ENCODE measurements around the gene NAA50.

The NAA50 gene

DNA sequence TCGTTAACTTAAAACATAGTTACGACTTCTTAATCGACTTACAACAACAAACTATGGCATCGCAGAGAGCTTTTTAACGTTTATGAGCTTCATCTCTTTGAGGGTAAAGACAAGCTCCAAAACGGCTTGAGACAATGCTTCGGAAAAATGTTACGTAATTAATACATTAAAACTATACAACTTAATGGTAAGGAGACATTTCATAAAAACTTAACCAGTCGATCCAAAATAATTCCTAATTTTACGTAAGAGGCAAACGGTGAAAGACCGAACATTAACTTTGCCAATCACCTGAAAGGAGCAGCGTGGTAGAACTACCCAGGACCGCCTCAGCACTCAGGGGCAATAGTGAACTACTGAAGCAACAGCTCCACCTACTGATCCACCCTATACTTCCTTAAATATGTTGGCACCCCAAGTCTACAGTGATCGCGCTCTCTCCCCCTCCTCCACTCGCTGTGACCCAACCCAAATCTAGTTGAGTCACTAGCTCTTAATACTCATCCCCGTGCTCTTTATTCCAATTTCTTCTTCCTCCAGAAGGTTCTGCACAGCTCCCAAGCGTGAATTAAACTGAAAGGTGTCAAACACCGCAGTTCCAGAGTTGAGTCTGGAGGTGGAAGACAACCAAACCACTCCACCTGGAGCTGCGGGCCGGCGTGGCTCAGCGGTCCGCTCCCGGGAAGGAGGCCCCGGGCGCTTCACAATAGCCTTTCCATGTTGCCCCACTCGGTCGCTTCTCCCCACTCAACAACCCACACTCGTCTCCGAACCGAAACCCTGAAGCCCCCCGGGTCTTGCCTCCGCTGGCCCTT is 901 bp downstream of the NAA50 start:
- TF ChIP-seq CTCF (conservative IDR thresholded peaks at IDR 0.05; ENCODE audit: control insufficient read depth, insufficient read depth, low read depth, low read length): peak; percentile 68
- H3K4me3 ChIP-seq (ENCODE audit: control insufficient read depth, low read depth, low read length): peak overlapping the region; percentile 92
- peak; percentile 96 for DNase-seq (ENCODE audit: low read depth)

DNA sequence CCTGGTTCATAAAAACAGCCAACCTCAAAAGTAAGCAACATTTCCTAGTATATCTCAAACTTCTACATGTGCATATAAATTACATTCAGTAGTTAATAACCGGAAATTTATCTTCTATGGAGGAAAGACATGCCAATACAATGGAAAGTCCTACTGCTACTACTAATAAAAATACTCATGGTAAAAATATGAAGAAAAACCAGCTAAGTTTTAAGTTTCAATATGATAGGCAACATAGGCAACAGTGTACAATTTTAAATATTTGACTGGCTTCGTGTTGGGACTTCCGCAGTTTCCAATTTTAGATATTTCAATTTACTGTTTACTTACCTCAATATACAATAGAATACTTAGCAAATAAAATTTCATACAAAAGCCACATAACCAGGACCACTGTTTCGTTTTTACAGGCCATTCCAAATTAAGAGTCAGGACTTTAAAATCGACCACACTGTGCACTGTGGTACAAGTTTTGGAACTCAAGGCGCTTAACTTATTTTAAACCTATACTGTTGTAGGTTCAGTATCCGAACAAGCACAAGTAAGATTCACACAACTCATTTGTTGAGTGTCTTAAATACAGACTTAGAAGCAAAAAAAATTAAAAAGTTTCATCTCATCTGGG is 2.9 kb downstream of the NAA50 start:
- no peak for DNase-seq (ENCODE audit: low read depth)
- no peak for TF ChIP-seq CTCF (conservative IDR thresholded peaks at IDR 0.05; ENCODE audit: control insufficient read depth, insufficient read depth, low read depth, low read length)
- H3K4me3 ChIP-seq (ENCODE audit: control insufficient read depth, low read depth, low read length): no peak overlapping the region

- no peak for DNase-seq (ENCODE audit: low read depth)
- H3K4me3 ChIP-seq (ENCODE audit: control insufficient read depth, low read depth, low read length): no peak overlapping the region
- no peak for TF ChIP-seq CTCF (conservative IDR thresholded peaks at IDR 0.05; ENCODE audit: control insufficient read depth, insufficient read depth, low read depth, low read length)
Measured at GRCh38 chr3:113741620-113742019, 4.4 kb downstream of the NAA50 start.

GRCh38 chr3:113741086-113741485 is 5.0 kb downstream of the NAA50 start:
- TF ChIP-seq CTCF (conservative IDR thresholded peaks at IDR 0.05; ENCODE audit: control insufficient read depth, insufficient read depth, low read depth, low read length): no peak
- no peak for DNase-seq (ENCODE audit: low read depth)
- H3K4me3 ChIP-seq (ENCODE audit: control insufficient read depth, low read depth, low read length): no peak overlapping the region

DNA sequence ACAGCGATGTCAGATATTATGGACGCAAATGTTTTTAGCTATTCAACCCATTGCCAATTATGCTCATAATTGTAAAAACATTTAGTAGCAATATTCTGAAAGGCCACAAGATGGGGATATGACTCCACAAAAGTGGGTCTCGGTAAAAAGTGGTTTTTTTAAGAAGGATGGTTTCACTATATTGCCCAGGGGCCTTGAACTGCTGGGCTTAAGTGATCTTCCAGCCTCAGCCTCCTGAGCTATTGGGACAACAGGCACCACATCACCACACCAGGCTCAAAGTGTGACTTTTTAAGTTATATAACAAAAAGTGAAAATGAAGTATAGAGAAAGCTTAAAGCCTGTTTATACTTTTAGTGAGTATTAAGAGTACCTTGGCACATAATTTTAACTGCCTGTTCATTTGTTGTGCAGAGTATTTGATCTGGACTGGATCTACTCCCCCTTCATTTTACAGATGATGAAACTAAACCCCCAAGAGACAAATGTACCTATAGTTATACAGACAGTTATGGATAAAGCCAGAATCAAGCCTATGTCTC is 9.4 kb downstream of the NAA50 start:
- H3K4me3 ChIP-seq (ENCODE audit: control insufficient read depth, low read depth, low read length): no peak overlapping the region
- peak; percentile 77 for DNase-seq (ENCODE audit: low read depth)
- peak; percentile 69 for TF ChIP-seq CTCF (conservative IDR thresholded peaks at IDR 0.05; ENCODE audit: control insufficient read depth, insufficient read depth, low read depth, low read length)

GRCh38 chr3:113731694-113732093 is 14.4 kb downstream of the NAA50 start:
- no peak for TF ChIP-seq CTCF (conservative IDR thresholded peaks at IDR 0.05; ENCODE audit: control insufficient read depth, insufficient read depth, low read depth, low read length)
- DNase-seq (ENCODE audit: low read depth): no peak
- no peak overlapping the region for H3K4me3 ChIP-seq (ENCODE audit: control insufficient read depth, low read depth, low read length)

Data from fibroblast of mammary gland (primary cell).